Small intestine (tissue), 7 donors: ENCODE results near the gene SPATA13. TPM values are rescaled to one million over a fixed set of nuclear protein-coding genes. Genes with fewer than 3 reads are reported as not detected.

Source experiments
- DNase-seq, 2 donors: peaks; one replicate each; pipeline versions ENCODE4 v3.0.0 to v3.0.0-alpha.2; 2013
- FAIRE-seq: peaks from 2 replicates; lab custom pipeline; 2012; peaks lifted over from hg19 to GRCh38; lab: Jason Lieb, UNC
- H3K27ac ChIP-seq, 3 donors: one replicate each; pipeline ENCODE4 v1.5.1; 2013; ENCODE audit warnings: low read length in 2 of 3, mild to moderate bottlenecking in 2 of 3, control low read depth in 1 of 3, inconsistent platforms in 1 of 3, low read depth in 1 of 3, moderate library complexity in 1 of 3
- H3K27me3 ChIP-seq, 3 donors: one replicate each; pipeline ENCODE4 v1.6.1; 2013; ENCODE audit warnings: low read length in 3 of 3, inconsistent platforms in 1 of 3; ENCODE audit not compliant: control insufficient read depth in 3 of 3, insufficient read depth in 3 of 3
- H3K36me3 ChIP-seq, 3 donors: one replicate each; pipeline ENCODE4 v1.6.1; 2013; ENCODE audit warnings: low read length in 3 of 3, inconsistent platforms in 1 of 3, low read depth in 1 of 3, mild to moderate bottlenecking in 1 of 3, moderate library complexity in 1 of 3; ENCODE audit not compliant: control insufficient read depth in 3 of 3, insufficient read depth in 2 of 3
- H3K4me1 ChIP-seq, 3 donors: one replicate each; pipeline ENCODE4 v1.6.1; 2013; ENCODE audit warnings: low read length in 2 of 3, inconsistent platforms in 1 of 3, low read depth in 1 of 3, mild to moderate bottlenecking in 1 of 3, moderate library complexity in 1 of 3; ENCODE audit not compliant: control insufficient read depth in 3 of 3, insufficient read depth in 2 of 3
- H3K4me3 ChIP-seq, 3 donors: one replicate each; pipeline ENCODE4 v1.5.1; 2013; ENCODE audit warnings: low read length in 3 of 3, control low read depth in 1 of 3, inconsistent platforms in 1 of 3, low read depth in 1 of 3, mild to moderate bottlenecking in 1 of 3, moderate library complexity in 1 of 3
- H3K9me3 ChIP-seq, 2 donors: one replicate each; pipeline ENCODE4 v1.6.1; 2013; ENCODE audit warnings: low read depth in 1 of 2, low read length in 1 of 2; ENCODE audit not compliant: control insufficient read depth in 2 of 2, insufficient read depth in 1 of 2
- WGBS, 3 donors: extraction: QIAGEN DNeasy Blood & Tissue Kit; methylation state at CpG; one replicate each; pipeline ENCODE4 v1.1.7; 2013; 5-methylcytosine and 5-hydroxymethylcytosine counted together
- polyA plus RNA-seq, 4 donors: library from polyadenylated mRNA; stranded (reverse) in 3 of 4; unstranded in 1 of 4; fragments of 200-250 nt in 3 of 4; fragments of 120-200 nt in 1 of 4; gene quantifications; one replicate each; pipeline versions ENCODE4 v1.2.1 to v1.2.3, GENCODE V29; 2013
- donor health status: healthy with polysubstance abuse.
- donor health status: control.
- donor health status: control.
- donor health status: Bipolar disorder and iron deficiency.
- donor health status: healthy.

SPATA13 gene
- polyA plus RNA-seq, 4 donors, result 10.0 to 57.0 (median 15.0) TPM

- 72 to 80% (median 75%) methylated on average over 7 of the region's 7 CpGs for whole genome bisulfite sequencing, 3 donors
- no peak for DNase-seq
- H3K9me3 ChIP-seq, result peaks cover 0 to 11% of the 10 kb centered on the region in 2 donors
- no peaks in the 10 kb centered on the region for H3K36me3 ChIP-seq
- H3K27ac ChIP-seq, result no peak overlapping the region
- H3K4me3 ChIP-seq, result no peak overlapping the region
- no peaks in the 10 kb centered on the region for H3K27me3 ChIP-seq
- H3K4me1 ChIP-seq, result peaks cover 0 to 20% (median 4%) of the 10 kb centered on the region in 3 donors
- no peak for FAIRE-seq
Observed at GRCh38 chr13:24133021-24133795, 27.3 kb upstream of the SPATA13 start.

- H3K9me3 ChIP-seq, result peaks cover 0 to 11% of the 10 kb centered on the region in 2 donors
- DNase-seq, result no peak
- WGBS, 3 donors, result 67 to 93% (median 80%) methylated on average over 7 of the region's 7 CpGs
Observed at GRCh38 chr13:24134231-24134630, 26.3 kb upstream of the SPATA13 start.

GRCh38 chr13:24134757-24135156 is 25.8 kb upstream of the SPATA13 start:
- H3K9me3 ChIP-seq, result peaks cover 0 to 11% of the 10 kb centered on the region in 2 donors
- H3K4me3 ChIP-seq, result no peak overlapping the region
- DNase-seq (no peak), FAIRE-seq (no peak)
- no peak overlapping the region for H3K27ac ChIP-seq
- no peaks in the 10 kb centered on the region for H3K36me3 ChIP-seq
- H3K4me1 ChIP-seq, result peaks cover 0 to 14% (median under 1%) of the 10 kb centered on the region in 3 donors
- WGBS, 3 donors, result 75 to 83% (median 77%) methylated on average over 6 of the region's 6 CpGs
- no peaks in the 10 kb centered on the region for H3K27me3 ChIP-seq

More at GRCh38 chr13:24134231-24134630, 26.3 kb upstream of the SPATA13 start:
- no peaks in the 10 kb centered on the region for H3K36me3 ChIP-seq
- peaks cover 0 to 19% (median 4%) of the 10 kb centered on the region in 3 donors for H3K4me1 ChIP-seq
- no peaks in the 10 kb centered on the region for H3K27me3 ChIP-seq
- no peak overlapping the region for H3K4me3 ChIP-seq
- H3K27ac ChIP-seq, result no peak overlapping the region
- no peak for FAIRE-seq

- Histone ChIP-seq H3K27me3 (no peaks in the 10 kb centered on the region), H3K4me3 (no peak overlapping the region), H3K9me3 (peaks cover 0 to 11% of the 10 kb centered on the region in 2 donors), H3K4me1 (peaks cover 0 to 3% (median 0%) of the 10 kb centered on the region in 3 donors), H3K36me3 (no peaks in the 10 kb centered on the region), H3K27ac (no peak overlapping the region)
- no peak for FAIRE-seq
- DNase-seq, result no peak
- 77 to 90% (median 79%) methylated on average over 3 to 5 of the region's 5 CpGs for WGBS, 3 donors
Observed at GRCh38 chr13:24135674-24136300, 24.7 kb upstream of the SPATA13 start.

- FAIRE-seq (no peak), DNase-seq (no peak)
- Histone ChIP-seq H3K27me3 (no peaks in the 10 kb centered on the region), H3K4me3 (no peak overlapping the region), H3K4me1 (no peaks in the 10 kb centered on the region), H3K9me3 (no peaks in the 10 kb centered on the region), H3K27ac (no peak overlapping the region), H3K36me3 (no peaks in the 10 kb centered on the region)
- WGBS, 3 donors, result 91 to 98% (median 91%) methylated on average over 5 of the region's 5 CpGs
Observed at GRCh38 chr13:24138911-24139310, 21.6 kb upstream of the SPATA13 start.

GRCh38 chr13:24141333-24141910 is 19.1 kb upstream of the SPATA13 start:
- DNase-seq, result no peak
- Histone ChIP-seq H3K36me3 (no peaks in the 10 kb centered on the region), H3K4me1 (peaks cover 2 to 12% (median 6%) of the 10 kb centered on the region in 3 donors), H3K27me3 (no peaks in the 10 kb centered on the region), H3K4me3 (no peak overlapping the region), H3K9me3 (no peaks in the 10 kb centered on the region), H3K27ac (no peak overlapping the region)
- no peak for FAIRE-seq
- 87 to 91% (median 90%) methylated on average over 7 of the region's 7 CpGs for WGBS, 3 donors

- no peak for FAIRE-seq
- WGBS, 3 donors, result 70 to 88% (median 75%) methylated on average over 1 of the region's 1 CpG
Observed at GRCh38 chr13:24142453-24142852, 18.1 kb upstream of the SPATA13 start.

GRCh38 chr13:24142886-24143285 is 17.6 kb upstream of the SPATA13 start:
- no peak for DNase-seq
- H3K4me1 ChIP-seq, result peaks cover 6 to 24% (median 7%) of the 10 kb centered on the region in 3 donors
- no peak overlapping the region for H3K27ac ChIP-seq
- WGBS, 3 donors, result 29 to 62% (median 33%) methylated on average over 4 of the region's 4 CpGs
- H3K27me3 ChIP-seq, result no peaks in the 10 kb centered on the region
- FAIRE-seq, result no peak
- no peak overlapping the region for H3K4me3 ChIP-seq
- no peaks in the 10 kb centered on the region for H3K9me3 ChIP-seq
- no peaks in the 10 kb centered on the region for H3K36me3 ChIP-seq

More at GRCh38 chr13:24142453-24142852, 18.1 kb upstream of the SPATA13 start:
- Histone ChIP-seq H3K27me3 (no peaks in the 10 kb centered on the region), H3K4me1 (peaks cover 5 to 21% (median 6%) of the 10 kb centered on the region in 3 donors), H3K9me3 (no peaks in the 10 kb centered on the region), H3K27ac (no peak overlapping the region), H3K4me3 (no peak overlapping the region), H3K36me3 (no peaks in the 10 kb centered on the region)
- no peak for DNase-seq
